Right lobe of liver (tissue), 4 donors: Measurements from ENCODE around the gene RASSF10.
"Not testable (repeated sequence)": the region's sequence is repeated elsewhere in the genome, so short reads cannot be mapped to it uniquely, and the experiment has no call there.

ENCODE experiments used
- CTCF ChIP-seq, 4 donors: fragments of 200-600 bp in 3 of 4; fragments of 450-650 bp in 1 of 4; IDR thresholded peaks; one replicate each; pipeline versions ENCODE4 v1.5.1 to v1.8.0; 2016 to 2022; ENCODE audit warnings: antibody characterized with exemption in 4 of 4, mild to moderate bottlenecking in 2 of 4
- POLR2A ChIP-seq: fragments of 450-650 bp; IDR thresholded peaks from one replicate; pipeline ENCODE4 v1.6.1; 2017; ENCODE audit warnings: antibody characterized with exemption, mild to moderate bottlenecking
- donor health status: DM: no; HTN: no; CAD: no.
- donor health status: DM: no; HTN: no; CAD: no.
- donor health status: DM: no; HTN: yes; CAD: no.

GRCh38 chr11:13045089-13045488 is 36.0 kb downstream of the RASSF10 start:
- TF ChIP-seq CTCF (IDR thresholded peaks at IDR 0.05); POLR2A: not testable (repeated sequence)
